Measurements from ENCODE around the gene RUSF1.
"Not testable (repeated sequence)": the region's sequence is repeated elsewhere in the genome, so short reads cannot be mapped to it uniquely, and the experiment has no call there.

Gene RUSF1

DNA sequence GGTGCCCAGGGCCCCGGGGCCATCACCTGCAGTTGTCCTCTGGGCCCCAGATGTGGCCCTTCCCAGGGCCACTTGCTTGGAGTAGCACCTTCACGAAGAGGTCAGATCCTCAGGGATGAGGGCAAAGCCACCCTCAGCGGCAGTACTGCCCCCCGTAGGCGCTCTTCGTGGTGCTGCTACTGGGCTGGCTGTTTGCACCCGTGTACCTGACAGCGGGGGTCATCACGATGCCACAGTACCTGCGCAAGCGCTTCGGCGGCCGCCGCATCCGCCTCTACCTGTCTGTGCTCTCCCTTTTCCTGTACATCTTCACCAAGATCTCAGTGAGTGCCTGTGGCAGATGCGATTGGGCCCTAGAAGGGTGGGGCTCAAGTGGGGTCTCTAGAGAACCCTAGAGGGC lies 22.6 kb downstream of the RUSF1 start:
- FAIRE-seq: no peak

DNA sequence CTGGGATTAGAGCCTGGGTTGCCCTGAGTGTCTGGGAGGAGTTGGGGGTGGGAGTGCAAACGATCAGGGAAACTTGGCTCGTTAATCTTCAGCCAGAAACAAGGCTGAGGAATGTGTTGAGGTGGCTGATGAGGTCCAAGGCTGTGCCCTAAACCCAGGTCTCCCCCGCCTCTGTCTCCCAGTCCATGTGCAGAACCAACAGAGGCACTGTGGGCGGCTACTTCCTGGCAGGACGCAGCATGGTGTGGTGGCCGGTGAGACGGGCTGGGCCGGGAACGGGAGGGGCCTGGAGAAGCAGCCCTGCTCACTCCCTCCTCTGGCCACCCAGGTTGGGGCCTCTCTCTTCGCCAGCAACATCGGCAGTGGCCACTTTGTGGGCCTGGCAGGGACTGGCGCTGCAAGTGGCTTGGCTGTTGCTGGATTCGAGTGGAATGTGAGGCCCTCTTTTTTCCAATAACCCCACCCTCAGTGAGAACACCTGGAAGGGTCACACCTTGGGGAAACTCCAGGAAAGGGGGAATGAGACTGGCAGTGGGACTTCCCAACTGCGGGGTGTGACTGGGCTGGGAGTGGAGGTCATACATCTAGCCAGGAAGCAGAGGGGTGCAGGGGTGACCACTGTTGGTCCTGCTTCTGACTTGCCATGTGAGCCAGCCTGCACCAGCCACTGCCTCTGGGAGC lies 23.6 kb downstream of the RUSF1 start:
- FAIRE-seq: no peak

- FAIRE-seq: not testable (repeated sequence)
Observed at GRCh38 chr16:31484048-31484447, 24.1 kb downstream of the RUSF1 start.

GRCh38 chr16:31483081-31483480 lies 25.1 kb downstream of the RUSF1 start, which contains the start of gene SLC5A2:
Gene SLC5A2, plus strand, starts transcription at chr16:31483123. Its CDS starts 14 bp downstream, at chr16:31483137.
- no peak for FAIRE-seq

GRCh38 chr16:31480851-31481536 lies 27.2 kb downstream of the RUSF1 start:
- FAIRE-seq: no peak

DNA sequence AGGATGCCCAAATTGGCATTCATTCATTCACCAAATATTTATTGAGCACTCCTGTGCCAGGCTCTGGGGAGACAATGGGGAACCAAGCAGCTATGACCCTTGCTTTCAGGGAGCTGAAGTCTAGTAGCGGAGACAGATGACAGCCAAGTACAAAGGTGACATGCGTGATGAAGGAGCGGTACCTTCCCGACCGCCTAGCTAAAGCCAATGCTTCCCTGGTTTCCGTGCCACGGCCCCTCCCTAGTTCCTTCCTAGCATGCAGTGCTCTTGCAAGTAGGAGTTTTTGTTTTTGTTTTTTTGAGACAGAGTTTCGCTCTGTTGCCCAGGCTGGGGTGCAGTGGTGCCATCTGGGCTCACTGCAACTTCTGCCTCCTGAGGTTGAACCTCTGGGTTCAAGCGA lies 28.4 kb downstream of the RUSF1 start:
- FAIRE-seq: no peak

DNA sequence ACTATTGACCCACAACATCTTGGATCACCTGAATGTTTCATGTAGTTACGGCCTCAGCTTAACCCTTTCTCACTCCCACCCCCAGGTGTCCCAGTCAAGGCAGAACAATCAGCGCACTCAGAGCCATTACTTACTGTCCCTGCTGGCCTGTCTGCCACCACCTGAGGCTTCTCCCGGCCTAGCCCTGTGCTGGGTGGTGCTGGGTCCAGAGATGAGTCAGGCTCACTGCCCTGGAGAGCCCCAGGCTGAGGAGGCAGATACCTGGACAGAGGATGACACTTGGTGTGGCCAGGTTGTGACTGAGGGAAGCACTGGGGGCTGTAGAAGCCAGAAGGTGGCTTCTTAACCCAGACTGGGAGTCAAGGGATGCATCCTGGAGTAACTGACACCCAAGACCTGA lies 29.2 kb downstream of the RUSF1 start:
- no peak for FAIRE-seq

DNA sequence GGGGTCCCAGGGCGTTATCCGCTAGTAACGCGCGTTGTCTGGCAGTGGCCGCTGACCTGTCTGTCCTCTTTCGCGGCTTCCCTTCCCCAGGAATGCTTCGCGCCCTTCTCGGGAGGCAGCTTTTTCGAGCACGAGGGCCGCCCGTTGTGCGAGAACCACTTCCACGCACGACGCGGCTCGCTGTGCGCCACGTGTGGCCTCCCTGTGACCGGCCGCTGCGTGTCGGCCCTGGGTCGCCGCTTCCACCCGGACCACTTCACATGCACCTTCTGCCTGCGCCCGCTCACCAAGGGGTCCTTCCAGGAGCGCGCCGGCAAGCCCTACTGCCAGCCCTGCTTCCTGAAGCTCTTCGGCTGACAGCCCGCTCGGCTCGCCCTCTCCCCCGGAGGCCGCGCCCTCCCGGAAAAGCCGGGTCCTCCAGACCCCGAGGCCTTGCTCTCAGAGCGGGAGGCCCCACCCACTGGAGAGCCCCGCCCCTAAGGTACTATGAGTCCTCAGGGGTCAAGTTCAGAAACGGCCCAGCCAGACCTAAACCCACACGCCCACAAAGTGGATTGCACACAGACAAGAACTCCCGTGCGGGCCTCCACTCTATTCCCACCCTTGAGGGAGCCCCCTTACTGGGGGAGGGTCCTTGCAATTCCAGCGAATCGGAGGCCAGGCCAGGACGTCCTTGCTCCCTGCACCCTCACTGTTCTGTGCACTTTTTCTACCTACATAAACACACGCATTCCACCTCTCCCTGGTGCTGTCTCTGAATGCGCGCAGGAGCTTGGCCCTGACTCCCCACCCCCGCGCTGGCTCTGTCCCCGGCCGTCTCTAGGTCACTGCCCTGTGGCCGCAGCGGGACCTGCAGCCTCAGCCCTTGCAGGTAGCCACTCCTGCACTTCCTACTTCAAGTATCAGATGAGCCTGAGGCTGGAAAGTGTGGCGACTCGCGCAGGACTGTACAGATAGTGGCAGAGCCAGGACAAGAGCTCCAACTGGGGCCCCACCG lies 30.7 kb downstream of the RUSF1 start:
- no peak for FAIRE-seq

GRCh38 chr16:31476303-31477219 lies 31.6 kb downstream of the RUSF1 start:
- FAIRE-seq: no peak

DNA sequence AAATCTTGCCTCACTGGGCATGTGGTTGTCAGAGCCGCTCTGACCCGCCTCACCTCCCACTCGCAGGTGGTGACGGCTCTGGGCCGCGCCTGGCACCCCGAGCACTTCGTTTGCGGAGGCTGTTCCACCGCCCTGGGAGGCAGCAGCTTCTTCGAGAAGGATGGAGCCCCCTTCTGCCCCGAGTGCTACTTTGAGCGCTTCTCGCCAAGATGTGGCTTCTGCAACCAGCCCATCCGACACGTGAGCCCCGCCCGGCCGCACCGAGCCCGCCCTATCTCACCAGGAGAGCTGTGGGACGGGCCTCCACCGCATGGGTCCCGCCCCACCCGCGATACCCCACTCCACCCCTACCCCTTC lies 32.3 kb downstream of the RUSF1 start:
- no peak for FAIRE-seq

DNA sequence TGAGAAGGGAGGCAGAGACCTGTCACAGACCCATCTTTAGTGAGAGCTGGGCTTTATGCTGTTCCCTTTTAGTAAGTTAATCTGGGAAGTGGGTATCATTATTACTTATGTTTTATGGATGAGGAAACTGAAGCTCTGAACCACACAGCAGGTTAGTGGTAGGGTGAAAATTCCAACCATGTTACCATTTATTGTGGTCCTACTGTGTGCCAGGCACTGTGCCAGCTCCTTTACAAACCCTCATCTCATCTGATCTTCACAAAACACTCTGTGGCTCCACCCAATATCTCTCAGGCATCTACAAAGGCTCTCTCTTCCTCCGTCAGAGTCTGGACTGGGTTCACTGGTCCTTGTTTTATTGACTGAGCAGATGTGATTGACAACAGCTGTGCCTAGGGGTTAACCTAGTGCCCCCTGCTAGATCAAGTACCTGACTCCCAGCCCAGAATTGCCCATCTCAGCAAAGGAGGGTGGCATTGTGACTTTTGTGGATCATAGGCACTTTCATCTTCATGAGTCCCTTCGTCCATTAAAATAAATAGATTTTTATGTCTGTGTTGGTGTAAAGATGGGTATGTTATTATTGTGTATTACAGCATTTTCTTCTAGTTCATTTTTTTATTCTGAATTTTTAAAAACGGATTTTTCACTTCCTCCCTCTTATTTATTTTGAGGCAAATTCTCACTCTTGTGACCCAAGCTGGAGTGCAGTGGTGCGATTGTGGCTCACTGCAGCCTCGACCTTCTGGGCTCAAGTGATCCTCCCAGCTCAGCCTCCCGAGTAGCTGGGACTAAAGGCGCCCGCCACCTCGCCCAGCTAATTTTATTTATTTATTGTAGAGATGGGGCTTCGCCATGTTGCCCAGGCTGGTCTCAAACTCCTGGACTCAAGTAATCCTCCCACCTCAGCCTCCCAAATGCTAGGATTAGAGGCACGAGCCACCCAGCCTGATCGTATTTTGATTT lies 33.1 kb downstream of the RUSF1 start:
- no peak for FAIRE-seq

DNA sequence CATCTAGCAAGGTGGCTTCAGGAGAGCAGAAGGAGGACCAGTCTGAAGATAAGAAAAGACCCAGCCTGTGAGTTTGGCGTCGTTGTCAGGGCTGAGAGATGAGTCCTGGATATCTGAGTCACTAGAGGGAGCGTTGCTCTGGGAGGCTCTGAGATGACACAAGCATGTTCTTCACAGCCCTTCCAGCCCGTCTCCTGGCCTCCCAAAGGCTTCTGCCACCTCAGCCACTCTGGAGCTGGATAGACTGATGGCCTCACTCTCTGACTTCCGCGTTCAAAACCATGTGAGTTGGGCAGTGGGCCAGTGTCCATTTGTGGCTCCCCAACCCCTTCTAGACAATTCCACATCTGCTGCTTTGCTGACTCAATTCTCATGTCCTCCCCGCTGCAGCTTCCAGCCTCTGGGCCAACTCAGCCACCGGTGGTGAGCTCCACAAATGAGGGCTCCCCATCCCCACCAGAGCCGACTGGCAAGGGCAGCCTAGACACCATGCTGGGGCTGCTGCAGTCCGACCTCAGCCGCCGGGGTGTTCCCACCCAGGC lies 33.9 kb downstream of the RUSF1 start:
- no peak for FAIRE-seq

DNA sequence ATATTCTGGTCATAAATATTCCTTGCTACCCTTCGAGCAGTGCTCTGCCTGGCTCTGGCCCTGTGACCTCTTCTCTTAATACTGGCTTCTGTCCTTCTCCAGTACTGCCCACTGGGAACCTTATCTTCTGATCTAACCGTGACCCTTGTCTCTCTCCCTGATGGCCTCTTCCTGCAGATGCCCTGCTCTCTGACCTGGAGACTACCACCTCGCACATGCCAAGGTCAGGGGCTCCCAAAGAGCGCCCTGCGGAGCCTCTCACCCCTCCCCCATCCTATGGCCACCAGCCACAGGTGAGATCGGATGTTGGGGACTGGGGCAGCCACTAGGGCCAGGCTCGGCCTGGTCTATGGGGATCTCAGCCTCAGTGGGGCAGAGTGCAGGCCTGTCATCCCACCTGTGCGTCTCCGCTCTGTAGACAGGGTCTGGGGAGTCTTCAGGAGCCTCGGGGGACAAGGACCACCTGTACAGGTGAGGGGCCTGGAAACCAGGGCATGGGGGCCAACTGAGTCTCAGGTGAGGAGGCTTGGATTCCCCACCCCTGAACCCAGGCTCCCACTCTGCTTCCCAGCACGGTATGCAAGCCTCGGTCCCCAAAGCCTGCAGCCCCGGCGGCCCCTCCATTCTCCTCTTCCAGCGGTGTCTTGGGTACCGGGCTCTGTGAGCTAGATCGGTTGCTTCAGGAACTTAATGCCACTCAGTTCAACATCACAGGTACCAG lies 34.8 kb downstream of the RUSF1 start:
- no peak for FAIRE-seq

GRCh38 chr16:31472709-31473203 lies 35.4 kb downstream of the RUSF1 start:
- no peak for FAIRE-seq

DNA sequence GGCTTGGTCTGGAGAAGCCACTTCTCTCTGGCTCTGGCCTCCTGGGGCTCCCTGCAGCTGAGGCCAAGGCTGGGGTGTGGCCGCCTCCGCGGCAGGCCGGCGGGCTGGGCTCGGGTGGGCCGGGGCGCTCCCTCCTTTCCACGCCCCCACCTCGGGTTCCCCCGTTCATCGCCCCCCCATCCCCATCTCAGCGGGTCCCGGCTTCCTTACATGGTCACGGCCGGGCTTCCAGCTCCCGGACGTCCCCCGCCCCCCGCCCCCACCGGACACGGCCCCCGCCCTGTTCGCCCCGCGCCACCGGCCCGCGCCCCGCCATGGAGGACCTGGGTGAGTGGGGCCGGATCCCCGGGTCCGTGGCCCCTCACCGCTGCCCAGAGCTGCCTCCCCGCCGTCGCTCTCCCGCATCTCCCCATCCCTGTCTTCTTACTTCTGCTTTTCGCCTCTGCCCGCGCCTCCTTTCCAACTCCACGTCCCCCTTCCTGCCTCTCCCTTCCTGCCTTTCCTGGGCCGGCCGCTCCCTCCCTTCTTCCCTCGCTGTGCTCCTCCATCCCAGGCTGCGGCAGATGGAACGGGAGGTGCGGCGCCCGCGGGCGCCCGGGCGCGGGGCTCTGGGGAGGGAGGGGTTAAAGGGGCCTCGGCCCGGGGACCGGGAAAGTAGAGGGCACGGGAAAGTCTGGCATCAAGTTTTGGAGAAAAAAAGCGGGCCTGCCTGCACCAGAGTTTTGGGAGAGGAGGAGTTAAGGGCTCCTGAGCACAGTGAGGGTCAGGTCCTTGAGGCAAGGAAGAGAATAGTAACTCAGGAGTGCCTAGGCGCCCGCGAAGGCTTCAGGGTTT lies 36.1 kb downstream of the RUSF1 start, which contains the start of gene TGFB1I1:
TSS of gene TGFB1I1 (plus strand) at position 278 of the 834 bp plus-strand sequence. CDS start at position 315, 37 bp downstream.
- no peak for FAIRE-seq

GRCh38 chr16:31471241-31471874 lies 36.8 kb downstream of the RUSF1 start:
- FAIRE-seq: no peak

DNA sequence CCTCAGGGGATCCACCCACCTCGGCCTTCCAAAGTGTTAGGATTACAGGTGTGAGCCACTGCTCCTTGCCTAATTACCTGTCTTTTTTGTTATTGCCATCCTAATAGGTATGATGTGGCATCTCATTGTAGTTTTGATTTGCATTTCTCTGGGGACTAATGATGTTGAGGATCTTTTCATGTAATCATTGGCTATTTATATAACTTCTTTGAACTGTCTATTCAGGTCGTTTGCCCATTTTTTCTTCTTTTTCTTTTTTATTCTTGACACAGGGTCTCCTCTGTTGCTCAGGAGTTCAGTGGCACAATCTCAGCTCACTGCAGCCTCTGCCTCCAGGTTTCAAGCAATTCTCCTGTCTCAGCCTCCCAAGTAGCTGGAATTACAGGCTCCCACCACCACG lies 37.6 kb downstream of the RUSF1 start:
- no peak for FAIRE-seq

GRCh38 chr16:31467858-31468257 lies 40.3 kb downstream of the RUSF1 start:
- FAIRE-seq: no peak
